Measurements from ENCODE around the gene SDF4.

The SDF4 gene

DNA sequence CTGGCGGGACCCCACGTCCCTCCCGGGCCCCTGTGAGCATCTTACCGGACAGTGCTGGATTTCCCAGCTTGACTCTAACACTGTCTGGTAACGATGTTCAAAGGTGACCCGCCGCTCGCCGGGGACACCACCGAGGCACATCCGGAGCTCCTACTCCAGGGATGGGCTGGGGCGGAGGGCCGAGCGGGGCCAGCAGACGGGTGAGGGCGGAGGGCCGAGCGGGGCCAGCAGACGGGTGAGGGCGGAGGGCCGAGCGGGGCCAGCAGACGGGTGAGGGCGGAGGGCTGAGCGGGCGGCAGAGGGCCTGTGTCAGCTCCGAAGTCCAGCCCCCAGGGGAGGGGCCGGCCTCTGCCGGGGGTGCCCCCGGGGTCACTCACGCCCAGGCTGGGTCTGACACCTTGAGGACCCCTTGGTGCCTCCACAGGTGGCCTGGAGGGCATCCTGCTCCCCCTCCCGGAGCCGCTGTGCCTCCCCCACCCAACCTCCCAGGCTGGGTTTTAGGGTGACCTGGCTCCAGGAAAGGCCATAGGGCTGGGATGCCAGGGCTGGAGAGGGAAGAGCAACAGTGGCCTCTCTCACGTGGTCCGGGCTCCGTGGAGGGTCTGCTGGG, 63.9 kb downstream of the SDF4 start:
- no peak overlapping the region for H3K4me3 ChIP-seq (ENCODE audit: control insufficient read depth, low read depth, low read length)
- no peak for DNase-seq (ENCODE audit: low read depth)
- TF ChIP-seq, protein P1, sequence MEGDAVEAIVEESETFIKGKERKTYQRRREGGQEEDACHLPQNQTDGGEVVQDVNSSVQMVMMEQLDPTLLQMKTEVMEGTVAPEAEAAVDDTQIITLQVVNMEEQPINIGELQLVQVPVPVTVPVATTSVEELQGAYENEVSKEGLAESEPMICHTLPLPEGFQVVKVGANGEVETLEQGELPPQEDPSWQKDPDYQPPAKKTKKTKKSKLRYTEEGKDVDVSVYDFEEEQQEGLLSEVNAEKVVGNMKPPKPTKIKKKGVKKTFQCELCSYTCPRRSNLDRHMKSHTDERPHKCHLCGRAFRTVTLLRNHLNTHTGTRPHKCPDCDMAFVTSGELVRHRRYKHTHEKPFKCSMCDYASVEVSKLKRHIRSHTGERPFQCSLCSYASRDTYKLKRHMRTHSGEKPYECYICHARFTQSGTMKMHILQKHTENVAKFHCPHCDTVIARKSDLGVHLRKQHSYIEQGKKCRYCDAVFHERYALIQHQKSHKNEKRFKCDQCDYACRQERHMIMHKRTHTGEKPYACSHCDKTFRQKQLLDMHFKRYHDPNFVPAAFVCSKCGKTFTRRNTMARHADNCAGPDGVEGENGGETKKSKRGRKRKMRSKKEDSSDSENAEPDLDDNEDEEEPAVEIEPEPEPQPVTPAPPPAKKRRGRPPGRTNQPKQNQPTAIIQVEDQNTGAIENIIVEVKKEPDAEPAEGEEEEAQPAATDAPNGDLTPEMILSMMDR (conservative IDR thresholded peaks at IDR 0.05; ENCODE audit: control insufficient read depth, insufficient read depth, low read depth, low read length) = no peak

DNA sequence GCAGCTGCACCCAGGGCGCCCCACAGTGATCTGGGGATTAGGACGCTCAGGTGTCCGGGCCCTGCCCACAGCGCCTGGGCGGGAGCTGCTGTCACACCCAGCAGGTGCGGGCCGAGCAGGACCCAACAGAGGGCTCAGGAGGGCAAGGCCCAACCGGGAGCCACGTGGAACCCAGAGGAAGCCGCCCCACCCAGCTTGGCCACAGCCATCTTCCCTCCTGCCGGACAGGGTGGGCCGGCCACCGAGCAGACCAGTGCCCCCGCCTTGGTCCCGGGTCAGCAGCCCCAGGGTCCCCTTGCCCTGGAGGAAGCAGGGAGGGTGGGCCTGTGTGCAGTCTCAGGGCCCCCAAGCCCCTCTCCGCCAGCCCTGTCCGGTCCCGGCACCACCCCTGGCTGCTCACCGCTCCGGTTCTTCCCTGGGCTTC, 64.4 kb downstream of the SDF4 start:
- DNase-seq (ENCODE audit: low read depth) = no peak
- no peak overlapping the region for H3K4me3 ChIP-seq (ENCODE audit: control insufficient read depth, low read depth, low read length)
- TF ChIP-seq, protein P1 (conservative IDR thresholded peaks at IDR 0.05; ENCODE audit: control insufficient read depth, insufficient read depth, low read depth, low read length) = no peak
